Measurements from ENCODE around the gene DSCAML1. TPM values are rescaled to one million over a fixed set of nuclear protein-coding genes. Genes with fewer than 3 reads are reported as not detected.
A peak's percentile ranks its signal among the peaks of the same experiment; 100 is the strongest.

DSCAML1 gene, protein sequence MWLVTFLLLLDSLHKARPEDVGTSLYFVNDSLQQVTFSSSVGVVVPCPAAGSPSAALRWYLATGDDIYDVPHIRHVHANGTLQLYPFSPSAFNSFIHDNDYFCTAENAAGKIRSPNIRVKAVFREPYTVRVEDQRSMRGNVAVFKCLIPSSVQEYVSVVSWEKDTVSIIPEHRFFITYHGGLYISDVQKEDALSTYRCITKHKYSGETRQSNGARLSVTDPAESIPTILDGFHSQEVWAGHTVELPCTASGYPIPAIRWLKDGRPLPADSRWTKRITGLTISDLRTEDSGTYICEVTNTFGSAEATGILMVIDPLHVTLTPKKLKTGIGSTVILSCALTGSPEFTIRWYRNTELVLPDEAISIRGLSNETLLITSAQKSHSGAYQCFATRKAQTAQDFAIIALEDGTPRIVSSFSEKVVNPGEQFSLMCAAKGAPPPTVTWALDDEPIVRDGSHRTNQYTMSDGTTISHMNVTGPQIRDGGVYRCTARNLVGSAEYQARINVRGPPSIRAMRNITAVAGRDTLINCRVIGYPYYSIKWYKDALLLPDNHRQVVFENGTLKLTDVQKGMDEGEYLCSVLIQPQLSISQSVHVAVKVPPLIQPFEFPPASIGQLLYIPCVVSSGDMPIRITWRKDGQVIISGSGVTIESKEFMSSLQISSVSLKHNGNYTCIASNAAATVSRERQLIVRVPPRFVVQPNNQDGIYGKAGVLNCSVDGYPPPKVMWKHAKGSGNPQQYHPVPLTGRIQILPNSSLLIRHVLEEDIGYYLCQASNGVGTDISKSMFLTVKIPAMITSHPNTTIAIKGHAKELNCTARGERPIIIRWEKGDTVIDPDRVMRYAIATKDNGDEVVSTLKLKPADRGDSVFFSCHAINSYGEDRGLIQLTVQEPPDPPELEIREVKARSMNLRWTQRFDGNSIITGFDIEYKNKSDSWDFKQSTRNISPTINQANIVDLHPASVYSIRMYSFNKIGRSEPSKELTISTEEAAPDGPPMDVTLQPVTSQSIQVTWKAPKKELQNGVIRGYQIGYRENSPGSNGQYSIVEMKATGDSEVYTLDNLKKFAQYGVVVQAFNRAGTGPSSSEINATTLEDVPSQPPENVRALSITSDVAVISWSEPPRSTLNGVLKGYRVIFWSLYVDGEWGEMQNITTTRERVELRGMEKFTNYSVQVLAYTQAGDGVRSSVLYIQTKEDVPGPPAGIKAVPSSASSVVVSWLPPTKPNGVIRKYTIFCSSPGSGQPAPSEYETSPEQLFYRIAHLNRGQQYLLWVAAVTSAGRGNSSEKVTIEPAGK (N-terminal part only)
- polyA plus RNA-seq = not detected

DNA sequence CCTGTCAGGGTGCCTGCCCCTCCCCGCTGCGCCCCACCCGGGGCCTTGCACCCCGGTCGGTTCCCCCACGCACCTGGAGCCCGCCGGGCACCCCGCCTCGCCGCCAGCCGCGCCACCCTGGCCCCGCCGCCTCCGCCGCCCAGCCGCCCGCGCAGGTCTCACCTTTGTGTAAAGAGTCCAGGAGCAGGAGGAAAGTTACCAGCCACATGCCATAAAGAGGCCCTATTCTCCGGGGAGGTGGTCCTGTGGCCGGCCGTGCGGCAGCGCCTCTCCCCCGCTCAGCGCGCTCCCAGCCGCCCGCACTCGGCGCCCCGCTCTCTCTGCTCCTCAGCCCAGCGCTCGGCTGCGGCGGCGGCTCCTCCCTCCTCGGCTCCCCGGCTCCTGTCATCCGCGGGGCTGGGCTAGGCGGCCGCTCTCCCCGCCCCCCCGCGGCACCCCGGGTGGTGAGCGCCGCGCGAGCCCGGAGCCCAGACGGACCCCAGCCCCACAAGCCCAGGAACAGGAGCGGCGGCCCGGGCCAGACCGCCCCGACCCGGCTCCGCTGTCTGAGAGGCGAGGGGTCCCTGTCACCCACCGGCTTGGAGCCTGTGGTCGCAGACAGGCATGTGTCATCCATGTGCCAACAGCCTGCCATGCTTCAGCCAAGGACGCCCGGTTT lies at the start of gene DSCAML1:
Gene DSCAML1, minus strand, starts transcription at position 345 of the 658 bp plus-strand sequence. Its CDS starts 137 bp downstream, at position 208.
- Mint-ChIP-seq H3K4me1 (peaks cover 5 to 9% (median 6%) of the 10 kb centered on the region in 3 donors), H3K27me3 (peaks cover 50% of the 10 kb centered on the region)

GRCh38 chr11:117843666-117844484 lies 46.9 kb upstream of the DSCAML1 start:
- Mint-ChIP-seq H3K27ac (no peak overlapping the region), H3K9me3 (no peaks in the 10 kb centered on the region), H3K4me3 (no peak overlapping the region), H3K27me3 (peaks cover 6% of the 10 kb centered on the region), H3K36me3 (no peaks in the 10 kb centered on the region), H3K4me1 (no peaks in the 10 kb centered on the region)

More for the DNA sequence above, at the start of gene DSCAML1:
- no peaks in the 10 kb centered on the region for H3K9me3 Mint-ChIP-seq
- H3K36me3 Mint-ChIP-seq = no peaks in the 10 kb centered on the region
- H3K4me3 Mint-ChIP-seq = peak within 1 kb of the TSS in 2 of 4 donors; percentile 37 to 74
- no peak within 1 kb of the TSS for H3K27ac Mint-ChIP-seq

DNA sequence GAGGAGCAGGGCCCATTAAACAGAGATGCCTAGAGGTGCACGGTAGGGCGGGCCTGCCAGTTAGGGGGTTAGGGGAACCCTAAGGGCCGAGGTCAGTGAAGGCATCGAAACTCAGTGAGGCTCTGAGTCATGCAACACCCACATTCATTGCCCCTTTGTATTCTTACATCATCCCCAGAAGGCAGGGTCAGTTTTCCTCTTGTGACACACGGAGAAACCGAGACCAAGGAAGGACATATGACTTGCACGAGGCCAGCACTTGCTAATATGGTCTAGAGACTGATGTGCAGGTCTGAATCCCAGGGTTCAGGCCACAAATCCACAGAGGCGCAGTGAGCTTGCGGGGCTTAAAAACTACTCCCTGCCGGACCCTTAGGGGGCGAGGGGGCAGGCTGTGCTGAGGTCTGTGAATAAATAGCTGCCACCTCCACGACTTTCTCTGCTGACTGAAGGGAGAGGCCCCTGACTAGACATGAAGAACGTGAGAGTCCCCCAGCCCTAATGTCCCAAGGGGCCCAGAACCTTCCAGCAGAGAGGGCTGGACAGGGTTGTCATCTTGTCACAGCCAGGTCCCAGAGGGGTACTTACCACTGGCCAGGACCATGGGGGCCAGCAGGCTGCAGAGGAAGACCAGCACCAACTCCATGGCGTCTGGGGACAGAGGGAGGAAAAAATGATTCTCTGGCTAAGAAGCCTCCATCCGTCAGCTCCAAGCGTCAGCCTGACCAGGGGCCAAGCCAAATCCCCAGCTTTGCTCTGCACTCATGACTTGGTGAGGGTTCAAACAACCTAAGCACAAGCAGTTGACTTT lies 45.3 kb upstream of the DSCAML1 start:
- peaks cover 4% of the 10 kb centered on the region for H3K27me3 Mint-ChIP-seq
- H3K9me3 Mint-ChIP-seq = no peaks in the 10 kb centered on the region
- H3K4me1 Mint-ChIP-seq = no peaks in the 10 kb centered on the region
- no peaks in the 10 kb centered on the region for H3K36me3 Mint-ChIP-seq
- no peak overlapping the region for H3K27ac Mint-ChIP-seq
- no peak overlapping the region for H3K4me3 Mint-ChIP-seq

GRCh38 chr11:117841551-117842031 lies 44.6 kb upstream of the DSCAML1 start:
- Mint-ChIP-seq H3K36me3 (no peaks in the 10 kb centered on the region), H3K4me3 (no peak overlapping the region), H3K4me1 (no peaks in the 10 kb centered on the region), H3K9me3 (no peaks in the 10 kb centered on the region), H3K27me3 (peaks cover 10% of the 10 kb centered on the region), H3K27ac (no peak overlapping the region)

DNA sequence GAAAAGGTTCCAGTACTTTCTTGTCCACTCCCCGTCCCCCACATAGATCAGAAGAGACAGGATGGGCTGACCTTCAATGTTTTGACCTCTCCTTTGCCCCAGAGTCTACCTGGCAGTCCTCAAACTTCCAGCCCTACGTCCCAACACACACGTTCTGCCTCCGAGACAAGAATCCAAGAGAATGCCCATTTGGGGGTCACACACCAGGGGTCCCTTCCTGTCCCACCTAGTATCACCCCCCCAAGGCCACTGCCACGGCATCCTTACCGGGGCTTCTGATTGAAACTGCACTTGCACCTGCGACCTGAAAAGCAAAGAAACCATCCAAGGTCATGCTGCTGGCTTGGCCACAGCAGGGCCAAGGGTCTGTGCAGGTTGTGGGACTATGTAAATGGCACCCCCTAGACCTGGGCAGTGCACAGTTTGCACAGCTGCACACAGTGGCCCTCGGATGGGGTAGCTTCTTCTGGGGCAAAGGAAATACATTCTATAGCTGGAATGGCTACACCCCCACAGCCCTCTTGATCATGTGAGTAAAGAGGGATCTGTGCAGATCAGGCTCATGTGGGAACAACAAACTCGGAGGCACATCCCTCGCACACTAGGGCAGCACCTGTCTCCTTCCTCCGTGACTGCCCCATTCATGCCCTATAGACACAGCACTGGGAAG lies 44.0 kb upstream of the DSCAML1 start:
- no peaks in the 10 kb centered on the region for H3K36me3 Mint-ChIP-seq
- no peak overlapping the region for H3K4me3 Mint-ChIP-seq

GRCh38 chr11:117839936-117840813 lies 43.2 kb upstream of the DSCAML1 start:
- Mint-ChIP-seq H3K36me3 (no peaks in the 10 kb centered on the region), H3K4me3 (peak overlapping the region in 1 of 4 donors; percentile 41), H3K27ac (no peak overlapping the region), H3K4me1 (no peaks in the 10 kb centered on the region), H3K27me3 (peaks cover 11% of the 10 kb centered on the region), H3K9me3 (no peaks in the 10 kb centered on the region)

More for the DNA sequence above, 44.0 kb upstream of the DSCAML1 start:
- Mint-ChIP-seq H3K27me3 (peaks cover 11% of the 10 kb centered on the region), H3K9me3 (no peaks in the 10 kb centered on the region), H3K4me1 (no peaks in the 10 kb centered on the region), H3K27ac (no peak overlapping the region)

DNA sequence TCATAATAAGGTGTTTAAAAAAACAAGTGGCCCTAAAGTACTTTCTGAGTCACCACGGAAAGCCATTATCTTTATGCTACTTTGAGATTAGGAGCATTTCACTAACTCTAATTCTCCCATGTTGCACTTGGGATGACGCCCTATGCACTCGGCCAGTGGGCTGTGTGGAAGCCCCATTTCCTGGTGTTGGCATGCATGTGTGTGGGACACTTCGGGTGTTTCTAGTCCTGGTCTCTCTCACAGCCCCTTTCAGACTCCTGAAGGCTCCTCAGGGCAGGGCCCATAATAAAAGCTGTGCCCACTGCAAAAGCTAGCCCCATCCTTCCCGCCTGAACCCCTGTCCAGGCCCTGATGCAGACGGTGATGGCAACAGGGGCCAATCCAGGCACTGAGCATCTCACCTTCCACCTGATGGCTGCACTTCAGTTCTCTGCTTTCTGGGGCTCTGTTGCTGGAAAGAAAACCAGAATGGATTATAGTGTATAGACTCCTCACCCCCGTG lies 42.4 kb upstream of the DSCAML1 start:
- Mint-ChIP-seq H3K4me3 (no peak overlapping the region), H3K27me3 (peaks cover 11% of the 10 kb centered on the region), H3K36me3 (no peaks in the 10 kb centered on the region), H3K9me3 (no peaks in the 10 kb centered on the region), H3K27ac (peak overlapping the region in 1 of 3 donors; percentile 53), H3K4me1 (peaks cover 0 to 2% (median 0%) of the 10 kb centered on the region in 3 donors)

GRCh38 chr11:117838901-117839300 lies 41.9 kb upstream of the DSCAML1 start:
- no peak overlapping the region for H3K27ac Mint-ChIP-seq
- no peak overlapping the region for H3K4me3 Mint-ChIP-seq
- H3K4me1 Mint-ChIP-seq = peaks cover 0 to 2% (median 0%) of the 10 kb centered on the region in 3 donors
- H3K27me3 Mint-ChIP-seq = peaks cover 12% of the 10 kb centered on the region
- H3K9me3 Mint-ChIP-seq = no peaks in the 10 kb centered on the region
- H3K36me3 Mint-ChIP-seq = no peaks in the 10 kb centered on the region

DNA sequence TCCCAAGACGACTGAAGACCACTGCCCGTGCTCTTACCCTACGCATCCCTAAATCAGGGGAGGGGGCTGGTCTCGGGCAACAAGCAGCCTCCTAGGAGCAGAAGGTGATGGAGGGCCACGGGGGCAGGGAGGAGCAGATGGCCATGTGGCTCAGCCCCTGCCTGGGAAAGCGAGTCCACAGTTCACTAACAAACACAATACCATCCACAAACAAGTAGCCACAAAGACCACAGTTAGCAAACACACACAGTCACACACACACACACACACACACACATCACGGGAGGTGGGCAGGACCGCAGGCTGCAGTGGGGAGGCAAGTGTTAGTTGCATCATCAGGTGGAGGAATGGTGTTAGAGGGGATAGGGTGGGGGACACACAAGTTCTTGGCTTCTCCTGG lies 40.8 kb upstream of the DSCAML1 start:
- Mint-ChIP-seq H3K9me3 (no peaks in the 10 kb centered on the region), H3K4me1 (peaks cover 0 to 2% (median 0%) of the 10 kb centered on the region in 3 donors), H3K4me3 (no peak overlapping the region), H3K36me3 (no peaks in the 10 kb centered on the region), H3K27ac (no peak overlapping the region), H3K27me3 (peaks cover 14% of the 10 kb centered on the region)

GRCh38 chr11:117837070-117837776 lies 40.2 kb upstream of the DSCAML1 start:
- Mint-ChIP-seq H3K27me3 (peaks cover 15% of the 10 kb centered on the region), H3K9me3 (no peaks in the 10 kb centered on the region), H3K36me3 (no peaks in the 10 kb centered on the region), H3K4me1 (peaks cover 0 to 4% (median 0%) of the 10 kb centered on the region in 3 donors), H3K27ac (peak overlapping the region in 1 of 3 donors; percentile 50), H3K4me3 (no peak overlapping the region)
